HG02798 (cell line): ENCODE data around the gene THOC1.

Source experiments
- ATAC-seq: cut with Tn5 transposase; IDR thresholded peaks from one replicate; pipeline ENCODE4 v1.9.1; 2021; ENCODE audit warnings: mild to moderate bottlenecking; ENCODE audit not compliant: unreplicated experiment, poor library complexity

THOC1 gene

GRCh38 chr18:285817-286216, 18.0 kb upstream of the THOC1 start:
- no peak for ATAC-seq

GRCh38 chr18:275486-275885, 7.6 kb upstream of the THOC1 start:
- ATAC-seq = no peak

GRCh38 chr18:274313-274712, 6.5 kb upstream of the THOC1 start:
- no peak for ATAC-seq

- ATAC-seq = no peak
Observed at GRCh38 chr18:273525-273924, 5.7 kb upstream of the THOC1 start.

GRCh38 chr18:272650-273049, 4.8 kb upstream of the THOC1 start:
- no peak for ATAC-seq

GRCh38 chr18:269480-270095, 1.7 kb upstream of the THOC1 start:
- no peak for ATAC-seq

GRCh38 chr18:267380-267687, 513 bp downstream of the THOC1 start:
- no peak for ATAC-seq

GRCh38 chr18:261398-262073, 6.3 kb downstream of the THOC1 start:
- no peak for ATAC-seq

GRCh38 chr18:260547-260946, 7.3 kb downstream of the THOC1 start:
- no peak for ATAC-seq

- no peak for ATAC-seq
Observed at GRCh38 chr18:255171-255570, 12.7 kb downstream of the THOC1 start.

GRCh38 chr18:253121-253520, 14.7 kb downstream of the THOC1 start:
- ATAC-seq = no peak

- no peak for ATAC-seq
Observed at GRCh38 chr18:251572-251971, 16.3 kb downstream of the THOC1 start.

GRCh38 chr18:250685-251084, 17.2 kb downstream of the THOC1 start:
- ATAC-seq = no peak

GRCh38 chr18:248053-248452, 19.8 kb downstream of the THOC1 start:
- no peak for ATAC-seq

GRCh38 chr18:245282-245847, 22.5 kb downstream of the THOC1 start:
- ATAC-seq = no peak

GRCh38 chr18:240175-240574, 27.7 kb downstream of the THOC1 start:
- no peak for ATAC-seq

GRCh38 chr18:231563-231962, 36.3 kb downstream of the THOC1 start:
- ATAC-seq = no peak

GRCh38 chr18:228586-228985, 39.3 kb downstream of the THOC1 start:
- ATAC-seq = no peak

GRCh38 chr18:227902-228301, 39.9 kb downstream of the THOC1 start:
- no peak for ATAC-seq

GRCh38 chr18:227374-227773, 40.5 kb downstream of the THOC1 start:
- ATAC-seq = no peak

- ATAC-seq = no peak
Observed at GRCh38 chr18:225745-226144, 42.1 kb downstream of the THOC1 start.

- ATAC-seq = no peak
Observed at GRCh38 chr18:220708-221107, 47.1 kb downstream of the THOC1 start.
